ENCODE measurements around the gene TLK1.

Gene TLK1

DNA sequence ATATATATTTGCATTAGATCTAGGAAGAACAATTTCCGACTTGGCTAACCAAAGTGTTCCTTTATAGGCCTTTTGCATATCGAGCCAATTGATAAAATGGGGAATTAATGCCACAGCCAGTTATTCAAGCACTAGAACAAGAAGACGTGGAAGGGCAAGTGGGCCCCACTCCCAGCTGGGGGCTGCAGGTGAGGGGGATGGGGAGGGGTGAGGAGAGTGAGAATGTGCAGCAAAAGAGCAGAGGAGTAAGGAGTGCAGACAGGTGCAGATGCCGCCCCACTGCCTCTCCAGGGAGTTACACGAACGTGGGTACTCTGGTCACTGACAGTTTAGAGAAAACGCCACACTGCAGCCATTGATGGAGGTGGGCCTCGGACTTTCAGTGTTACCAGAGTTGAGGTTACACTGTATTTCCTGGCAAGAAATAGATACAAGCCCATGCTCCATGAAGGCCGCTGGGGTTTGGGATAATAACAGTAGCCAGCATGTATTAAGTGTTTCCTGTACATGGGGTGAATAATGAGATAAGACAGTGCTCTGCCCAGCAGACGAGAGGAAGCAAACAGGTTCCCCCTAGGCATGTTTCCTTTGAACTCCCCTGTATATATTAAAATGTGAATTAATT is 190.7 kb downstream of the TLK1 start:
- in situ Hi-C loops (cut with MboI; ENCODE audit: low sequenced_read_pairs): no loop called here

DNA sequence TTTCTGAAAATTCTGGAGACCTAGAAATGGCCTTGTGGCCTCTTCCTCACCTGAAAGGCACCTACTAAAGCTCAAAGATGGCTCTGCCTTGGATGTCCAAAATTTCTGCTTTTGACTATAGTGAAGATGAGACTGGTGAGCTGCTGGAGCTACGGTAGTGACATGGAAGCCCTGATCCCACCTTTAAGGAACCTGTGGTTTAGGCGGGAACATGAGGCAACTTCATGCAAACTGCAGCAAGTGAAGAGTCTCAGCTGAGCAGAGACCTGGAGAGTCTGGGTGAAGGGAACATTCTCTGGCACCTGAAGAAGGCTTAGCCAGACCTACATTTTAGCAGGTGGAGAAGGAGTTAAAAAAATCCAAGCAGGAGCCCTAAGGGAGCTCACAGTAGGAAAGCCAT is 191.7 kb downstream of the TLK1 start:
- in situ Hi-C loops (cut with MboI; ENCODE audit: low sequenced_read_pairs): no loop called here

DNA sequence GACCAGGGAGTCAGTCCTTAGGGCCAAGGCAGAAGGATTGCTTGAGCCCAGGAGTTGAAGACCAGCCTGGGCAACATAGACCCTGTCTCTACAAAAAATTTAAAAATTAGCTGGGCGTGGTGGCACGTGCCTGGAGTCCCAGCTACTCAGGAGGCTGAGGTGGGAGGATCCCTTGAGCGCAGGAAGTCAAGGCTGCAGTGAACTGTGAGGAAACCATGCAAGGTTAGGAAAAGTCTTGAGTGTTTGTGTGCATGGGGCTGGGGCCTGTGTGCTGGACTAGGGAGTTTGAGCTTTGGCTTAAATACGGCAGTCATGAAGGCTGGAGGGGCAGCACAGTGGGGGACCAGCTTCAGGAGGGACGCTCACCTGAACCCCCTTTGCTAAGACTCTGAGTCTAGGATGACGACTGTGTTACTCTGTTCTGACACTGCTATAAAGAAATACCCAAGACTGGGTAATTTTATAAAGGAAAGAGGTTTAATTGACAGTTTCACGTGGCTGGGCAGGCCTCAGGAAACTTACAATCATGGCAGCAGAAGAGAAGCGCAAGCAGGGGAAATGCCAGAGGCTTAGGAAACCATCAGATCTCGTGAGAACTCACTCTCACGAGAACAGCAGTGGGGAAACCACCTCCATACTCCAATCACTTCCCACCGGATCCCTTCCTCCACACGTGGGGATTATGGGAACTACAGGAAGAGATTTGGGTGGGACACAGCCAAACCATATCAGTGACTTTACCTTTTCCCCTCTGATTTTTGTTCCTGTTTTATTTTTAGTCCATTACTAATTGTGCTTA is 192.3 kb downstream of the TLK1 start:
- in situ Hi-C loops (cut with MboI; ENCODE audit: low sequenced_read_pairs): no loop called here

DNA sequence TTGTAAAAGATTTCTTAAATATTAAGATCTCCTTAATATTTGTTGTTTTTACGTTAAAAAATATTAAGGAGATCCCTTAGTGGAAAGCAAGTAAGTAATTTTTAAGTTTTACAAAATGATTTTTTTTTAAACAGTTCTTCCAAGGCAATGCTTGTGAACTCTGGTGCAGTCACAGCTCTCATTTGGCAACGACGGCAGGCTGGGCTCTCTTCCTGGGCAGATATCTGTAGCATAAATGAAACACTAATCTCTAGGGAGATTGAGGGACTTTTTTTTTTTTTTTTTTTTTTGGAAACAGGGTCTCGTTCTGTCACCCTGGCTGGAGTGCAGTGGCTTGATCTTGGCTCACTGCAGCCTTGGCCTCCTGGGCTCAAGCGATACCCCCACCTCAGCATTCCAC is 193.1 kb downstream of the TLK1 start:
- in situ Hi-C loops (cut with MboI; ENCODE audit: low sequenced_read_pairs): no loop called here

DNA sequence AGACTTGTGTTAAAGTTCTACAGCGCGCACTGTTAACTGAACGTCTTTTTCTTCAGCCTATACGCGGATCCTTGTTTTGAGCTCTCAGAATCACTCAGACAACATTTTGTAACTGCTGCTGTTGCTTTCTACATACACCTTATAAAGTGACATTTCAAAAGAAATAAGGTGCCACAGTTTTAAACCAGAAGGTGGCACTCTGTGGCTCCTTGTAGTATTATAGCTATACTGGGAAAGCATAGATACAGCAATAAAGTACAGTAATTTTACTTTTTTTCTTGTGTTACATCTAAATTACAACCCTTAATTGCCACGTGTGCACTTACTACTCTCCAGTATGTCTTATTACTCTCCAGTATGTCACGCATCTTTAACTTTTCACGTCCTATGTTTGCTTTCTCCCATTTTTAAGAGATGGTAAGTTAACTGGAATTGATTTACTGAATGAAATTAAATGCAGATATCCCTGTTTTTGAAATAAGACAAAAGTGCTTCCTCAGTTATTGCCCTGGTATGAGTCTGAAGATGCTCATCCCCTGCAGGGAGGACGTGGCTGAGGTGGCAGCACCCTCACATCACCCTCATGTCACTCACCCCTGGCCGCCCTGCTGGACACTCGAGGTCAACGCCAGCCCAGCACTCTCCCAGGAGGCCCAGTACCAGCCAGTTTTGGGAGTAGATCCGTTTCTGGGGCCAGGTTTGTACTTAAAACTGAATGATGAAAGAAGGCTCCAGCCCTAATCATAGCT is 193.9 kb downstream of the TLK1 start:
- in situ Hi-C loops (cut with MboI; ENCODE audit: low sequenced_read_pairs): no loop called here

DNA sequence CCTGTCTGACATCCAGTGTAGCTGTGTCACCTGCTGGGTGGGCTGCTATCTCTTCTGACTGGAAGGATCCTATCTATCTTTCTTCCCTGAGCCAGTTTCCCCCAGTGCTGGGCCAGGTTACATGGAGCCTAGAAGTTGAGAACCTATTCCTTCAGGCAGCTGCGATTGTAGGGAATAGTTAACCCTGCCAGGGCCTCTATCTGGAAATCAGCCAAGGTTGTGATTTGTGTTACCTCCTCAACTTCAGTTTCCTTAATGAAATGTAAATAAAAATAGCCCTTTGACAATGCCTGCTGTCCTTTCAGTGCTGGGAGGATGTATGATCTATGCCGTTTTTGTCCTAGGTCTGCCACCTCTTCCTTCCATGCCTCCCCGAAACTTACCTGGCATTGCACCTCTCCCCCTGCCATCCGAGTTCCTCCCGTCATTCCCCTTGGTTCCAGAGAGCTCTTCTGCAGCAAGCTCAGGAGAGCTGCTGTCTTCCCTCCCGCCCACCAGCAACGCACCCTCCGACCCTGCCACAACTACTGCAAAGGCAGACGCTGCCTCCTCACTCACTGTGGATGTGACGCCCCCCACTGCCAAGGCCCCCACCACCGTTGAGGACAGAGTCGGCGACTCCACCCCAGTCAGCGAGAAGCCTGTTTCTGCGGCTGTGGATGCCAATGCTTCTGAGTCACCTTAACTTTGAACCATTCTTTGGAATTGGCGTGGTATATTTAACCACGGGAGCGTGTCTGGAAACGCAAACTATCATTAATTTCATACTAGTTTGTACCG is 195.1 kb downstream of the TLK1 start:
- in situ Hi-C loops (cut with MboI; ENCODE audit: low sequenced_read_pairs): no loop called here

DNA sequence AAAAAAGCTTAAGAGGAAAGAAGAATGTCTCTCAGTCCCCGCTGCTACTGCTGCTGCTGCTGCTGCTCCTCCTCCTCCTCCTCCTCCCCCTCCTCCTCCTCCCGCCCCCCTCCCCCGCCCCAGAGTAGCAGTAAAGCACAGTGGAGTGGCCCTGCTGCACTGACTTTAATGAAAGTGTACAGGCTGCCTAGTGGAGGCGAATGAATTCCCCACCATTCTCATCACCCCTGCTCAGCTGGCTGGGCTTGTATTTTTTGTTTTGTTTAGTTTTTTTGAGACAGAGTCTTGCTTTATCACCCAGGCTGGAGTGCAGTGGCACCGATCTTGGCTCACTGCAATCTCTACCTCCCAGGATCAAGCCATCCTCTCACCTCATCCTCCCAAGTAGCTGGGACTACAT is 197.3 kb downstream of the TLK1 start:
- in situ Hi-C loops (cut with MboI; ENCODE audit: low sequenced_read_pairs): no loop called here

DNA sequence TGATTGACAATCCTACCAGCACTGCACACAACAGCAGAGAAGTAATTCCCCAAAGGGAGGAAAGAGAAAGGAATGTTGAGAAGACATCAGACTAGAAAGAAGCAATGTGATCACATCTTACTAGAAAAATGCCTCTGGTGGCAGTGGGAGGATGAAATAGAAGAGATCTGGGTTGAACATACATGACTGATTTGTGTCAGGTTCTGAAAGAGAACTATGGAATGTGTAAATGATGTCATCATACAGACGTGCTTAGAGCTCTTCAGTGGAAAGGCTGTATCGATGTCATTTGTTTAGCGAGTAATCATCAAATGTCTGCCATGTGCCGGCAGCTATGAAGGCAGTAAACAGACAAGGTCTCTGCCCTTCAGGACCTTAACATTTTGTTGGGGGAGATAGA is 206.8 kb downstream of the TLK1 start:
- in situ Hi-C loops (cut with MboI; ENCODE audit: low sequenced_read_pairs): no loop called here

DNA sequence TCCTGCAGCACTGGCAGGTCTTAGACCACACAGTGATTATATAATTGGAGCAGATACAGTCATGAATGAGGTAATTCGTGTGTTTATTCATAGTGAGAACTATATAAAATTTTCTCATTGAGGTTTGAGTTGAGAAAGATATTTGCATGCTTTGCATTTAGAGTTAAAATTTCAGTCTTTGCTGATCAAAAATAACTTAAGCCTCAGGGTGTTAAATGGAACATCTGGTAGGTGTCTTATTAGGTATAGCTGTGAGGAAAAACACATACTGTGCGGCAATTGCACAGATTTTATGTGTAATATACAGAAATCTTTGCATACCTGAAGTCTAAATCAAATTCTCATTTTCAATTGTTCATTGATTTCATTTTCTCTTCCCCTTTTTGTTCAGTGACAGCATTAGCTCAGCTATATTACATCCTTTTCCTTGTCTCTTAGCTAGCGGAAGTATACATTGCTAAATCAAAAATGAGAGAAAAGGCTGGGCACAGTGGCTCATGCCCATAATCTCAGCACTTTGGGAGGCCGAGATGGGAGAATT is 210.4 kb downstream of the TLK1 start:
- in situ Hi-C loops (cut with MboI; ENCODE audit: low sequenced_read_pairs): no loop called here

DNA sequence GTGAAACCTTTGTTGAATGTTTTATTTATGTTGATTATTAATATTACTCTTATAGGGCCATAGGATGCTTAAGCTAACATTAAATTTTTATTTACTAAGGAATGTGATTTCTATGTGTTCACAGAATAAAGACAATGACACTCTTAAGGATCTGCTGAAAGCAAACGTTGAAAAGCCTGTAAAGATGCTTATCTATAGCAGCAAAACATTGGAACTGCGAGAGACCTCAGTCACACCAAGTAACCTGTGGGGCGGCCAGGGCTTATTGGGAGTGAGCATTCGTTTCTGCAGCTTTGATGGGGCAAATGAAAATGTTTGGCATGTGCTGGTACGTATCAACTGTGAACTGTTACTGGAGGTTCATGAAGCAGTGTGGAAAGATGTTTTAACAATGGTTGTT is 211.3 kb downstream of the TLK1 start:
- in situ Hi-C loops (cut with MboI; ENCODE audit: low sequenced_read_pairs): no loop called here

DNA sequence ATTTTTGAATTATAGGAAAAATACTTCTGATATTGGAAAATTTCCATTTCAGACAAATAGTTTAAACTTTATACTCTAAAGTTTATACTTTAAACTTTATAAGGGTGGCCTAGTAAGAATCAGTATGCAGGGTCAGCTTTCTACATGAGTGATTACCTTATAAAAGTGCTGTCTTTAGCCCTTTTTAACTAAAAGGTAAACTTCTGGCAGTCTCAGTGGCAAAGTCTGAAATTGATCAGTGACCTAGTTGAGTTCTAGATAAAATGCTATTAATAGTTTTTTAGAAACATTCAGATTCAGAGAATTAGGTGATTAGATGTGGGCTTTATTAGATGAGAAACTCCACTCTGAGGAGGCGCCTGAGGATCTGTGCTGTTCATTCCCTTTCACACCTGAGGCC is 216.1 kb downstream of the TLK1 start:
- in situ Hi-C loops (cut with MboI; ENCODE audit: low sequenced_read_pairs): no loop called here

DNA sequence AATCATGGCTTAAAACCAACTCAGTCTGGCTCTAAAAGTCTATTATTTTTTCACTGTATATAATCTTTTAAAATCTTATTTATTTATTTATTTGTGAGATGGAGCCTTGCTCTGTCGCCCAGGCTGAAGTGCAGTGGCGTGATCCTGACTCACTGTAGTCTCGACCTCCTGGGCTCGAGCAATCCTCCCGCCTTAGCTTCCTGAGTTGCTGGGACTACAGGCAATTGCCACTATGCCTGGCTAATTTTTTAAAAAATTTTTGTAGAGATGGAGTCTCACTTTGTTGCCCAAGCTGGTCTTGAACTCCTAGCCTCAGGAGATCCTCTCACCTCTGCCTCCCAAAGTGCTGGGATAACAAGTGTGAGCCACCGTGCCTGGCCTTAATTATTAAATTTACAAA is 217.1 kb downstream of the TLK1 start:
- in situ Hi-C loops (cut with MboI; ENCODE audit: low sequenced_read_pairs): no loop called here

DNA sequence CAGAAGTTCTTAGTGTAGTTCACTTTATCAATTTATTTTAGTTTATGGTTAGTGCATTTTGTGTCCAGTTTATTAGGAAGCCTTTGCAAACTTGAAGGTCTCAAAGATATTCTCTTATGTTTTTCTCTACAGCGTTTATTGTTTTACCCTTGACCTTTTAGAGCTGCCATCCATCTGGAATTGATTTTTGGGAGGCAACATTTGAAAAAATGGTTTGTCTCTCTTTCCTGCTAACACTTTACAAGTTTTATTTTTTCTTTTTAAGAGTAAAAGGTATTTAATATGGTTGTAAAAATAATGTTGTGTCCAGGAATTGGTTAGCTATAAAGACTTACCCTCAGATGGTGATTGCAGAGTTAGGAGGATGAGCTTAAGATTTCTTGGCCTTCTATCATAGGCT is 217.7 kb downstream of the TLK1 start:
- in situ Hi-C loops (cut with MboI; ENCODE audit: low sequenced_read_pairs): no loop called here

DNA sequence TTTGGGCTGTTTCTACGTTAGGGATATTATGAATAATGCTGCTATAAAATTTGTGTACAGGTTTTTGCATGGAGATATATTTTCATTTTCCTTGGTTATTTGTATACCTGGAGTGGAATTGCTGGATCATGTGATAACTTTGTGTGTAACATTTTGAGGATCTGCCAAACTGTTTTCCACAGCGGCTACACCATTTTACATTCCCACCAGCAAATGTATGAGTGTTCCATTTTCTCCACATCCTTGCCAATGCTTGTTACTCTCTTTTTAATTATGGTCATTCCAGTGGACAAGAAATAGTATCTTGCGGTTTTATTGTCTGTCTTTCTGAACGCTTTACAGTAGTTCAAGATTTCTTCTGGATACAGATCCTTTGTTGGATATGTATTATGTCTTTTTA is 218.1 kb downstream of the TLK1 start:
- in situ Hi-C loops (cut with MboI; ENCODE audit: low sequenced_read_pairs): no loop called here

Data from hTERT RPE-1 (cell line).